Urinary bladder (tissue), 4 donors: ENCODE results near the gene PEAK1. TPM values are rescaled to one million over a fixed set of nuclear protein-coding genes. Genes with fewer than 3 reads are reported as not detected.

Experiments
- DNase-seq: peaks from one replicate; pipeline ENCODE4 v3.0.0-alpha.2; 2015; ENCODE audit errors: extremely low spot score
- H3K27ac ChIP-seq: one replicate; pipeline ENCODE4 v1.5.1; 2013; ENCODE audit warnings: low read depth, mild to moderate bottlenecking, moderate library complexity
- H3K36me3 ChIP-seq: one replicate; pipeline ENCODE4 v1.6.1; 2013; ENCODE audit warnings: mild to moderate bottlenecking, moderate library complexity; ENCODE audit not compliant: insufficient read depth
- H3K4me1 ChIP-seq: one replicate; pipeline ENCODE4 v1.6.1; 2013; ENCODE audit warnings: mild to moderate bottlenecking, moderate library complexity; ENCODE audit not compliant: insufficient read depth
- H3K4me3 ChIP-seq: one replicate; pipeline ENCODE4 v1.5.1; 2013; ENCODE audit warnings: low read depth, low read length
- WGBS: extraction: QIAGEN DNeasy Blood & Tissue Kit; methylation state at CpG from one replicate; pipeline ENCODE4 v1.1.7; 2013; 5-methylcytosine and 5-hydroxymethylcytosine counted together
- polyA plus RNA-seq: library from polyadenylated mRNA; stranded (reverse); fragments of 200-250 nt; gene quantifications from one replicate; pipeline ENCODE4 v1.2.3, GENCODE V29; 2013
- total RNA-seq: library from RNA; depleted of rRNA; stranded (reverse); fragments of >200 nt; gene quantifications from one replicate; pipeline ENCODE4 v1.2.3, GENCODE V29; 2014
- donor health status: healthy with polysubstance abuse.
- donor health status: healthy.

The PEAK1 gene
- total and polyA plus RNA-seq, 2 donors = 15.7 to 146 TPM

DNA sequence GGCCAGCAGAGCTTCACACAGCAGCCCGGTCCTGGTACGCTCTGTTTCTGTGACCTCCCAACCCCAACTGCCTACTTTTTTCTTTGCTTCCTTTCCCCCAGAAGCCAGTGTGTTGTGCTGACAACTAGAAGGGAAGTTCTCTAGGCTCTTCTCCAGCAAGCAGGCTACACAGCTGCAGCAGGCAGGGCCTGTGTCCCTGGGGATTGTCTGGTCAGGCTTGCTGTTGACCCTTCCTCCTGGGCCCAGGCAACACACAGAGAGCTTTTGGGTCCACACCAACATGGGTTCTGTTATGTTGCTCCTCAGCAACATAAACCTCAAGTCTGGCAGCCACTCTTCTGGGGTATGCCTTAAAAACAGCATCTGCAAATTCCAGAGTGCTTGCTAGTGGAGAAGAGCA, 312.8 kb downstream of the PEAK1 start:
- no peaks in the 10 kb centered on the region for H3K36me3 ChIP-seq
- no peak overlapping the region for H3K4me3 ChIP-seq
- H3K27ac ChIP-seq = no peak overlapping the region
- DNase-seq = no peak
- no peaks in the 10 kb centered on the region for H3K4me1 ChIP-seq
- WGBS = 54% methylated on average over 2 of the region's 2 CpGs

DNA sequence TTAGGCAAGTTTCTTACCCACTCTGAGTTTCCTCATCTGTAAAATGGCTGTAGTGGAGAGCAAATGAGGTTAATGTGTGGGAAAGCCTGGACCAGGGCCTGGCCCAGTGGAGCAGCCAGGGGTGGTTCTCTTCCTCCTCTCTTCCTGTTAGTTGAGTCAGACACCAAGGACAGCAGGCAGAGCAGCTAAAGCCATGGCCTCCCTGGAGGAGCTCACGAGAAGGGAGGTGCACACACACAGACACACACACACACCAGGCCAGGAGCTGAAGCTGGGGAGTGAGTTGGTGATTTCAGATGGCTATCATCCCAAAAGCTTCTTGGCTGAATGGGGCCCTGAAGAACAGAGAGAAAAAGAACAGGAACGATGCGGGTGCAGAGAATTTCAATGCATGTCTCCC, 315.7 kb downstream of the PEAK1 start:
- Histone ChIP-seq H3K4me1 (no peaks in the 10 kb centered on the region), H3K36me3 (no peaks in the 10 kb centered on the region), H3K27ac (no peak overlapping the region), H3K4me3 (no peak overlapping the region)
- no peak for DNase-seq
- WGBS = 73% methylated on average over 3 of the region's 3 CpGs

DNA sequence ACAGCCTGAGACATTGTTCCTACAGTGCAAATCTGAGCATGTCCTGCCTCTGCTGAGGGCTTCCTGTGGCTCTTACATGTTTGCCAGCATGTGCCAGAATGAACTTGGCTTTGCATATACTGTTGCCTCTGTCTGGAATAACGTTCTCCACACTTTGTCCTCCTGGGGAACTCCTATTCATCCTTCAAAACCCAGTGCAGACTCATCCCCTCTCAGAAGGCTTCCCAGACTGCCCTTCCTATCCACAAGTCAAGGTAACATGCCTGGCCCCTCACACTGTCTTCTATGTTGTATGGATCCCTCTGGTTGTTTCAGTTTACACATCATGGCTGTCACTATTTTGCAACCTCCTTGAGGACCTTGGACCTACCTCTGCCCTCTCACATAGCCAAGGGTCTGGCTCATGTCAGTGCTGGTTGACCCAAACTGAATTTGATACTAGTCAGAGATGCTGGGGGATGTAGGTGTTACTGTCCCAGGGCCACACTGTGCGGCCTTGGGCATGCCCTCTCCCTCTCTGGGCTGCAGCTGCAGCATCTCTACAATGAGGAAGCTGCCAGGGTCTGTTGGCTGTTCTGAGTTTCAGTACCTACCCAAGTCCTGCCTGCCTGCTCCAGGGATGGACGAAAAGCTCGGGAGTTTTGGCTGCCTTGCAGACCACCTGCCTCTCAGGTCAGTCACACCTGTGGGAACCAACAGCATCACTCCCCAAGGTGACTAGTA, 320.0 kb downstream of the PEAK1 start:
- Histone ChIP-seq H3K4me1 (no peaks in the 10 kb centered on the region), H3K36me3 (no peaks in the 10 kb centered on the region), H3K27ac (no peak overlapping the region), H3K4me3 (no peak overlapping the region)
- WGBS = 92% methylated on average over 4 of the region's 4 CpGs
- no peak for DNase-seq

DNA sequence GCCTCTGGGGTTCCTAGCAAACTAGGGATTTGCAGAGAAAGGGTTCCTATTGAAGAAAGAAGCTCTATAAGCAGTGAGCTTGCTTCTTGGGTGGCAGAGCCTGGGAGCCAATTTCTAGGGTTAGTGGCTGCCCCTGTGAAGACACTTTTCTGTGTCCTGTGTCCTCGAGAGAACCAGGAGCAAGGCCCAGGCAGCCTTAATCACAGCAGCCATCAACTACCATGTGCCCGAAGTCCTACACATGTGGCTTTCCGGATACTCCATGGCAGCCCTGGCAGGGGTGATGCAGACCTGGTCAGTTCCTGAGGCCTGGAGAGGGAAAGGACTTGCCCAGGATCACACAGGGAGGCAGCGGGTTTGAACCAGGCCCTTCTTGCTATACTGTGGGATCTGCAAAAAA, 321.3 kb downstream of the PEAK1 start:
- Histone ChIP-seq H3K4me3 (no peak overlapping the region), H3K4me1 (no peaks in the 10 kb centered on the region), H3K36me3 (no peaks in the 10 kb centered on the region), H3K27ac (no peak overlapping the region)
- no peak for DNase-seq
- 97% methylated on average over 4 of the region's 4 CpGs for WGBS

DNA sequence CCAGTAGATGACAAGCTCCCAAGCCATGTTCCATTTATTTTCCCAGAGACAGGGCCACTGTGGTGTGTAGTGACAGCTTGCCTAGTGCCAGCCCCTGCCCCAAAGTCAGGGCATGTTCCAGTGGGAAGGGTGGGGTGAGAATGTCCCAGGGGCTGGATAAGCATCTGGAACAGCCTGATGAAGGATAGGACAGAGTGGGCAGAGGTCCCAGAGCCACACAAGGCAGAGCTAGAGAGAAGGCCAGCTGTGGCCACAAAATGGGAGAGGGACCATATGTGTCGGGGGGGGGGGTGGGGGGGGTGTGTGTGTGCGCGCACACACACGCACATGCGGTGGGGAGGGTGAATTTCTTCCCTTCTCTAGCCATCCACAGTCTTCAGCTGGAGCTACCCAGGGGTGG, 322.0 kb downstream of the PEAK1 start:
- Histone ChIP-seq H3K36me3 (no peaks in the 10 kb centered on the region), H3K4me1 (no peaks in the 10 kb centered on the region), H3K4me3 (no peak overlapping the region), H3K27ac (no peak overlapping the region)
- WGBS = 89% methylated on average over 5 of the region's 5 CpGs
- DNase-seq = no peak

DNA sequence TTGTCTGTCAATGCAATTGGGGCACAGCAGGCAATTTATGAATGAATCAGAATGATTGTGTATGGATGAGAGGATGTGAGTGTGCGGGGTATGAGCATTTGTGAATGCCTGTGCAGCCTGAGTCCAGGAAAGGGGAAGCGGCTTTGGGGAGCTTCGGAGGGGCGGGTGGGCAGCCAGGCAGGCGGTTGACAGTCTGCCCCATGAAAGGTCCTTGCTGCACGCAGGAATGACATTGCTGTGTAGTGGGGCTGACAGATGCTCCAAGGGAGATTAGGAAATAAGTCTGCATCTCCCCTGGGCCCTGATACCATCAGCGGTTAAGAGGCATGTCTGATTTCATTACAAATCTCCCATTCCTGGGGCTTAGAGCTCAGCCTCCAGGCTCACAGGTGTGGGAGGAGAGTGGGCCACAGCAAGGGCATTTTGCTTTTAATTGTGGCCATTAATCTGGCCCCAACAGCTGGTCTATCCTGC, 322.6 kb downstream of the PEAK1 start:
- H3K4me1 ChIP-seq = no peaks in the 10 kb centered on the region
- no peak overlapping the region for H3K4me3 ChIP-seq
- H3K36me3 ChIP-seq = no peaks in the 10 kb centered on the region
- no peak for DNase-seq
- WGBS = 85% methylated on average over 7 of the region's 7 CpGs
- H3K27ac ChIP-seq = no peak overlapping the region

DNA sequence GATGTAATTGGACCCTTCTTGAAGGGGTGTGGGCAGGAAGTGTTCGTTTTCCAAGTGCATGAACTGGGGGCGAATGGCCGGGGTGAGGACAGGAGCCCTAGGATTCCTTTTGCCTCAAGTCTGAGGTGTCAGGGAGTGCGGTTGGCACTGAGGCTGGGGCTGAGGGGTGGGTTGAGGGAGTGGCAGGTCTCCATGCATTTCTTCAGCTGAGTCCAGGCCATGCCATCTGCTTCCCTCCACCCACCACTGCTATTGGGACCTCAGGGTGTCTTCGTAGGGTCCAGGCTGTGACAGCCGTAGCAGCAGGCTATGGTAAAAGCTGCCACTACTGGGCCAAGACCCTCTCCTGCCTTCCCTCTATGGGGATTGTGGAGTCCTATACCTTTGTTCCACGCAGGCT, 323.4 kb downstream of the PEAK1 start:
- H3K36me3 ChIP-seq = no peaks in the 10 kb centered on the region
- no peak overlapping the region for H3K4me3 ChIP-seq
- no peaks in the 10 kb centered on the region for H3K4me1 ChIP-seq
- H3K27ac ChIP-seq = no peak overlapping the region
- WGBS = 83% methylated on average over 7 of the region's 7 CpGs
- no peak for DNase-seq

DNA sequence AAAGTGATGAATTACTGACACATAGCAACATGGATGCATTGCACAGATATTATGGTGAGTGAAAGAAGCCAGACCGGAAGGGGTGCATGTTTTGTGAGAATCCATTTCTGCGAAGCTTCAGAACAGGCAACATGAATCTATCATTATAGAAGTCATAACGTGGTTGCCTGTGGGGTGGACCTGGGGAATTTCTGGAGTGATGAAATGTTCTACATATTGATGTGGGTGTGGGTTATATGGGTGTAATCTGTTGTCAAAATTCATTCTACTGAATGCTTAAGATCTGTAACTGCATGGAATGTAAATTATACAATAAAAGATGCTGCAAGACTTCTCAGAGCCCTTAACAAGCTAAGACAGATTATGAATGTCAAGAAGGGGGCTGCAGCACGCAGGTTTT, 323.8 kb downstream of the PEAK1 start:
- Histone ChIP-seq H3K27ac (no peak overlapping the region), H3K36me3 (no peaks in the 10 kb centered on the region), H3K4me3 (no peak overlapping the region), H3K4me1 (no peaks in the 10 kb centered on the region)
- WGBS = 58% methylated on average over 4 of the region's 4 CpGs
- DNase-seq = no peak

DNA sequence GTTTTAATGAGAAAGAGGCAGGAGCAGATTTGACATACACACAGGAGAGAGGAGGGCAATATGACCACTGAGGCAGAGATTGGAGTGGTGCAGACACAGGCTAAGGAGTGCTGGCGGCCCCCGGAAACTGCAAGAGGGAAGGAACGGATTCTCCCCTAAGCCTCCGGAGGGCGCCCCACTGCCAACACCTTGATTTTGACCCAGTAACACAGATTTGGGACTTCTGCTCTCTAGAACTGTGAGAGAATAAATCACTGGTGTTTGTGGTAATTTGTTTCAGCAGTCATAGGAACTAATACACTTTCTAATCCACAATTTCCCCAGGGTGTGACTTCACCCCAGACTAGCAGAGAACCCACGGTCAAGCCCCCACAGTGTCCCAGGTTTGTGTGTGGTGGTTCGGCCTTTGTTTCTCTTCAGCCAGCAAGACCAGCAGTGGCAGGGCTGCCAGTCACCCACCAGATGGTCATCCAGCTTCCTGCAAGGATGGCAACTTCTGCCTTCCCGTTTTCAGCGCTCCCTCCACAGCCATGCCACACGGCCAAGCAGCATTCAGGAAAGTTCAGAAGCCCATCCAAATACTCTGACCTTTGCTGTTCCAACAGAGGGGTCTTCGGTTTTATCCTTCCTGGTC, 325.4 kb downstream of the PEAK1 start:
- H3K4me1 ChIP-seq = no peaks in the 10 kb centered on the region
- WGBS = 92% methylated on average over 11 of the region's 11 CpGs
- no peak overlapping the region for H3K27ac ChIP-seq
- no peaks in the 10 kb centered on the region for H3K36me3 ChIP-seq
- no peak for DNase-seq
- H3K4me3 ChIP-seq = no peak overlapping the region

DNA sequence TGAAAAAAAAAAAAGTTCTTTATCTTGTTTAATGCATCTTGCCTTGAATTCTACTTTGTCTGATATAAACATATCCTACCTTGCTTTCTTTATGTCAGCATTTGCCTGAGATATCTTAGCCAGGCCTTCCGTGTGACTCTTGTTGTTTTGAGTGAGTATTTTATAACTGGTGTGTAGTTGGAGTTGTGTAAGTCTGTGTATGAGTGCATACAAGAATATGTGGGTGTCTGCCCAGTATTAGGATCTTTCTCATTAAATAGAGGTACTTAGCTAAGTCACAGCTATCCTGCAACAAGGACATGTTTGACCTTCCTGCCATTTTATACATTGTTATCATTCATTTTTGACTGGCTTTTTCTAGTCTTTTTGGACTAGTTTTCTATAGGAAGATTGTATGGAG, 326.5 kb downstream of the PEAK1 start:
- Histone ChIP-seq H3K36me3 (no peaks in the 10 kb centered on the region), H3K4me3 (no peak overlapping the region), H3K27ac (no peak overlapping the region), H3K4me1 (no peaks in the 10 kb centered on the region)
- no peak for DNase-seq
- WGBS = 65% methylated on average over 1 of the region's 1 CpG

DNA sequence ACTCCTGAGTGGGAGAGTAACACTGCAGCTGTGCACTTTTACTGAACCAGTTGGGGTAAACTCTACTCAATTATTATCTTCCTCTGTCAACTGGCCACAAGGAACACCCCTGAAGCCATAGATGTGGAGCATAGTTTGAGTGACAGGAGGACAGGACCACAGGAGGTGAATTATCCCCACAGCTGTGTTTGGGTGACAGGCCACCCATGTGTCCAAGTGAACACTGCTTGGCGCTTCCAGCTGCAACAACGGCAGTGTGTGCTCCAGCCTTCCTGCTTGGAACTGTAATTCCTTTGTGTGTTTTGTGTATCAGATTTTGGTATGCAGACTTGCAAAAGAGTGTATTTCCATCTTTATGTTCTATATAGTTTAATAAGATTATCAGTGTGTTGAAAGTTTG, 328.8 kb downstream of the PEAK1 start:
- no peak overlapping the region for H3K4me3 ChIP-seq
- WGBS = 80% methylated on average over 2 of the region's 2 CpGs
- no peak for DNase-seq
- no peaks in the 10 kb centered on the region for H3K4me1 ChIP-seq
- H3K27ac ChIP-seq = no peak overlapping the region
- no peaks in the 10 kb centered on the region for H3K36me3 ChIP-seq

DNA sequence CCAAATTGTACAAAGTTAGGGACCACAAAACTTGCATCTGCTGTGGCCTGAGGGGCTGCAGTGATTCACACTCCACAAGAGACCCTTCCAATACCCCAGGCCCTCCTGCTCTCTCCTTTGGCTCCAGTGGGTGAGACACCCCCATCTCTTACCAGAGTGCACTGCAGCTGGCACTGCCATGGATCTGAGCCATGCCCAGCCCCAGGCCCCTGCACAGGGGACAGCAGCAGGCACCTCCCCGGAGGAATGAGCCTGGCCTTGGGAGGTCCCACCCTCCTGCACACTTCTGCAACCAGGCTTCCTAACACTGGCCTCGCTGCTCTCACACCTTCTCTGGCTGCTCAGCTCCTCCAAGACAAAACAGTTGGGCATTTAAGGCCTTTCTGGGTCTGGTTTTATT, 332.7 kb downstream of the PEAK1 start:
- H3K4me1 ChIP-seq = no peaks in the 10 kb centered on the region
- WGBS = 85% methylated on average over 2 of the region's 2 CpGs
- H3K4me3 ChIP-seq = no peak overlapping the region
- H3K27ac ChIP-seq = no peak overlapping the region
- no peaks in the 10 kb centered on the region for H3K36me3 ChIP-seq
- no peak for DNase-seq

DNA sequence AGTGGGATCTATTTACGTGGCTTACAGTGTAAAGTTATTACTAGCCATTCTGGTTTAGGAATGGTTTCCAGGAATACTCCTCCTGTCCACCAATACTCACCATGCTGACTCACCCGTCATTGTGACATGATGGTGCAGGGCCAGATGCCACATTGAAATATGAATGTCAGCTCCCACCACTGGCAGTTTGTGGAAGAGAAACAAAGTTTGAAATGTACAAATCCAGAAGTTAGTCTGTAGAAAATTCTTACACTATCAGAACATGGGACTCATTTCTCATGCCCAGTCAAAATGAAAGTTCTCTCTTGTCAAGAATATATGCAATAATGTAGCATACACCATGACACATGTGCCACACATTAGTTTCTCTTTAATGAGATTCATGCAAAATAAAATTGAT, 334.6 kb downstream of the PEAK1 start:
- DNase-seq = no peak
- no peaks in the 10 kb centered on the region for H3K36me3 ChIP-seq
- 64% methylated on average over 2 of the region's 2 CpGs for WGBS
- H3K4me3 ChIP-seq = no peak overlapping the region
- H3K27ac ChIP-seq = no peak overlapping the region
- no peaks in the 10 kb centered on the region for H3K4me1 ChIP-seq

DNA sequence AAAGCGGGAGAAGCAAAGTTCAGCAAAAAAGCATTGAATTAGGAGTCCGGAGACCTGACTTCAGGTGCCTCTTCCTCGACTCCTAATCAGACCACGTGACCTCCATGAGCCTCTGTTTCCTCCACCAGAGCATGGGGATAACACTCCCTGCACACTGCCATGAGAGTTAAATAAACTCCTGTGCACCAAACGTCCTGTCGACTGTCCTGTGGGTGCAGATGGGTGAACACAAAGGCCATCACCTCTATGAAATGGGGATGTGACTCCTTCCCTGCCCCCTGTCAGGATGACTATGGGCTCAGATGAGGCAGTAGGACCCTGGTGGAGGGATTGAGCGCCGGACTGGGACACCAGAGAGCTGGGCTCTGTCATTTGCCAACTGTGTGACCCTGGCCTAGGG, 335.5 kb downstream of the PEAK1 start:
- WGBS = 92% methylated on average over 8 of the region's 8 CpGs
- no peak overlapping the region for H3K4me3 ChIP-seq
- no peak for DNase-seq
- H3K27ac ChIP-seq = no peak overlapping the region
- H3K36me3 ChIP-seq = no peaks in the 10 kb centered on the region
- no peaks in the 10 kb centered on the region for H3K4me1 ChIP-seq
